Mammary epithelial cell (primary cell): ENCODE data around the gene SLC22A1.

Source experiments
- CTCF ChIP-seq, 2 donors: IDR thresholded peaks in 1 of 2; conservative IDR thresholded peaks in 1 of 2; 2 replicates each; pipeline ENCODE4 v1.5.1; 2011 to 2012; ENCODE audit warnings: inconsistent platforms in 2 of 2, low read length in 2 of 2, mild to moderate bottlenecking in 2 of 2, control low read depth in 1 of 2, low read depth in 1 of 2; ENCODE audit not compliant: insufficient read depth in 1 of 2; ENCODE audit errors: extremely low read depth in 1 of 2
- EZH2 ChIP-seq: IDR thresholded peaks from 2 replicates; pipeline ENCODE4 v1.6.1; 2012; ENCODE audit warnings: low read length, inconsistent platforms, borderline replicate concordance

DNA sequence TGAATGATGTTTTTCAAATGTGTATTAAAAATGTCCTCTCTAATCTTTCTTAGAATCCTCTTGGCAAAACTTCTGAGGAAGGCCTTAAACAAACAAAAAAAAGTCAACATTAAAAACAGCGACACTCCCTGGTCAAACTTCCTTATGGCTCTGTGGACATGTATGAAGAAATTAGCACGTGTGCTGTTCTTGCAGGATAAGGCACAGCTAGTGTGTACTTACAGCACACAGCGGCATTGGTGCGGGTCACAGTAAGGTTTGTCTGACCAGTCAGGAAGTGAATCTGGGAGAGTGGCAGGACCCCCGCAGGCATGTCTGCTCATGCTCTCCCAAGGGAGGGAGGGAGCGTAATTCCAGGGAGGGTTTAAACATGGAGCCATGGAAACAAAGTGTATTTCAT lies 38.8 kb downstream of the SLC22A1 start:
- TF ChIP-seq CTCF (conservative IDR thresholded peaks at IDR 0.05 in 1 of 2, IDR thresholded peaks at IDR 0.05 in 1 of 2; ENCODE audit: extremely low read depth in 1 of 2, insufficient read depth in 1 of 2, low read depth in 1 of 2, low read length in 2 of 2) (peak in 1 of 2 donors; percentile 13), EZH2 (no peak)
